ENCODE results near the gene DNAJB8. TPM values are rescaled to one million over a fixed set of nuclear protein-coding genes. Genes with fewer than 3 reads are reported as not detected.
A peak's percentile ranks its signal among the peaks of the same experiment; 100 is the strongest.

The DNAJB8 gene
- total RNA-seq, 1 experiment from 2014 or later, result not detected

DNA sequence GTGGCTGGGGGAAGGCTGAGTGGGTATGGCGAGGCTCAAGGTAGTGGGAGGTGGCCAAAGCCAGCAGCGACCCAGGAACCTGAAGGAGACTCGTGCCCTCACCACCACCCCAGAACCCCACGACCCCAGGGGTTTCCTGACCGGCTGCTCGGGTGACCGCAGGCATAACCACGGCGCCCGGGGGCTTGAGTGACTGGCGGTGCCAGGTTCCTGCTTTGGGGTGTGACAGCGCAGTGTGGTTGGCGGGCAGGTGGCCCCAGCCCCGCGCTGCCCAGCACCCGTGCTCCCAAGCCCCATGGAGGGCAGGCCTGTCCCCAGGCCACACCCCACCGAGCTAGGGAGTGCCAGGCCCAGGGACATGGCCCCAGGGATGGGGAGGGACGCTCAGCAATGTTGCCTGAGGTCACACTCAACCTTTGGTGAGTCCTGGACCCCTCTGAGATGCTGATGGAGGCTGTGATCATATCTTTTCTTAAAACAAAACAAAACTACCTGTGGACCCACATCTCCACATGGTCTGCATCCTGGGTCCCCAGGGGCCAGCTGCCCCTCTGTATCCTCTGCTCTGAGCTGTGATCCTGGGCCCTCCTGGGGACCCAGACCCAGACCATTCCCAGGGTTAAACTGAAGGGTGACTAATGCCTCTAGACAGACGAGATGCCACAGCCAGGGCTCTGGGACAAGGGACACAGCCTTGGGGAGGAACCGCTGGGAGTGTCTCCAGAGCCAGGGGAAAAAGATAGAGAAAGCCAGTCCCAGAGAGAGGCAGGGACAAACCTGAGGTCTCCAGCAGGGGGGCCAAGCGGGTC is 13.0 kb downstream of the DNAJB8 start:
- H2BK5ac ChIP-seq (ENCODE audit: insufficient read length, low read length), result no peak overlapping the region

More for the DNA sequence above, 13.0 kb downstream of the DNAJB8 start:
- Histone ChIP-seq H3K27me3 (ENCODE audit: insufficient read depth, low read length) (no peaks in the 10 kb centered on the region; the same call in 1 of the 2 replicates), H3K4me1 (ENCODE audit: insufficient read depth, low read length) (no peaks in the 10 kb centered on the region), H3K18ac (ENCODE audit: insufficient read length, low read depth, low read length) (no peak overlapping the region), H4K8ac (replicated peaks; ENCODE audit: insufficient read length, low read depth, low read length) (no peak overlapping the region), H2AK5ac (ENCODE audit: insufficient read length, low read length) (no peak overlapping the region), H3K9ac (ENCODE audit: extremely low read depth, insufficient read length, low read length) (no peak overlapping the region), H2BK20ac (ENCODE audit: low read depth, low read length, poor library complexity, severe bottlenecking) (no peak overlapping the region), H3K9me3 (ENCODE audit: control insufficient read depth, low read depth, low read length) (no peaks in the 10 kb centered on the region), H3K79me2 (ENCODE audit: insufficient read depth, low read length) (no peaks in the 10 kb centered on the region), H4K91ac (ENCODE audit: insufficient read length, low read depth, low read length) (no peak overlapping the region), H3K4ac (ENCODE audit: low read depth, low read length) (no peak overlapping the region), H3K56ac (ENCODE audit: insufficient read length, low read depth, low read length) (no peak overlapping the region), H2BK15ac (ENCODE audit: low read depth, low read length) (no peak overlapping the region), H3K14ac (ENCODE audit: insufficient read depth, low read length) (no peak overlapping the region; the same call in 1 of the 2 replicates), H3T11ph (ENCODE audit: low read length) (no peak overlapping the region), H4K20me1 (ENCODE audit: control insufficient read depth, insufficient read depth, insufficient read length) (no peaks in the 10 kb centered on the region), H2AFZ (ENCODE audit: low read length) (no peak overlapping the region), H4K5ac (ENCODE audit: insufficient read length, low read depth, low read length) (no peak overlapping the region), H2BK120ac (ENCODE audit: low read depth, low read length, poor library complexity, severe bottlenecking) (no peak overlapping the region), H3K4me2 (ENCODE audit: insufficient read depth, insufficient read length, low read length) (no peak overlapping the region), H3K27ac (ENCODE audit: insufficient read length, low read depth, low read length) (no peak overlapping the region), H3K23me2 (ENCODE audit: insufficient read length, low read depth, low read length, poor library complexity, severe bottlenecking) (no peaks in the 10 kb centered on the region), H3K79me1 (ENCODE audit: insufficient read depth, low read depth, low read length, poor library complexity, severe bottlenecking) (no peaks in the 10 kb centered on the region), H3K23ac (ENCODE audit: insufficient read length, low read depth, low read length) (no peak overlapping the region), H2BK12ac (ENCODE audit: insufficient read length, low read depth, low read length) (no peak overlapping the region)
- Mint-ChIP-seq H3K9me3 (peaks cover 0 to 2% of the 10 kb centered on the region in 2 experiments; a peak in 1 of 5 replicates), H3K4me3 (no peak overlapping the region), H3K4me1 (peaks cover under 1 to 6% of the 10 kb centered on the region in 2 experiments; a peak in 3 of 4 replicates), H3K36me3 (ENCODE audit: insufficient read depth in 1 of 3, low read depth in 3 of 3) (no peaks in the 10 kb centered on the region), H3K27me3 (ENCODE audit: low read depth) (peaks cover 83% of the 10 kb centered on the region), H3K27ac (peak overlapping the region in 1 of 3 experiments; percentile 75; a peak in 1 of 7 replicates)
- no peak for DNase-seq
- TF ChIP-seq, protein P1, sequence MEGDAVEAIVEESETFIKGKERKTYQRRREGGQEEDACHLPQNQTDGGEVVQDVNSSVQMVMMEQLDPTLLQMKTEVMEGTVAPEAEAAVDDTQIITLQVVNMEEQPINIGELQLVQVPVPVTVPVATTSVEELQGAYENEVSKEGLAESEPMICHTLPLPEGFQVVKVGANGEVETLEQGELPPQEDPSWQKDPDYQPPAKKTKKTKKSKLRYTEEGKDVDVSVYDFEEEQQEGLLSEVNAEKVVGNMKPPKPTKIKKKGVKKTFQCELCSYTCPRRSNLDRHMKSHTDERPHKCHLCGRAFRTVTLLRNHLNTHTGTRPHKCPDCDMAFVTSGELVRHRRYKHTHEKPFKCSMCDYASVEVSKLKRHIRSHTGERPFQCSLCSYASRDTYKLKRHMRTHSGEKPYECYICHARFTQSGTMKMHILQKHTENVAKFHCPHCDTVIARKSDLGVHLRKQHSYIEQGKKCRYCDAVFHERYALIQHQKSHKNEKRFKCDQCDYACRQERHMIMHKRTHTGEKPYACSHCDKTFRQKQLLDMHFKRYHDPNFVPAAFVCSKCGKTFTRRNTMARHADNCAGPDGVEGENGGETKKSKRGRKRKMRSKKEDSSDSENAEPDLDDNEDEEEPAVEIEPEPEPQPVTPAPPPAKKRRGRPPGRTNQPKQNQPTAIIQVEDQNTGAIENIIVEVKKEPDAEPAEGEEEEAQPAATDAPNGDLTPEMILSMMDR (conservative IDR thresholded peaks at IDR 0.05), result no peak
- WGBS (ENCODE audit: extremely low coverage, insufficient read length, low lambda C conversion rate), result no CpG with 5 or more reads among the region's 21 CpGs

Measured in H9 (cell line).